ENCODE measurements around the gene PHLDA1.
"Not testable (repeated sequence)": the region's sequence is repeated elsewhere in the genome, so short reads cannot be mapped to it uniquely, and the experiment has no call there.

PHLDA1 gene

DNA sequence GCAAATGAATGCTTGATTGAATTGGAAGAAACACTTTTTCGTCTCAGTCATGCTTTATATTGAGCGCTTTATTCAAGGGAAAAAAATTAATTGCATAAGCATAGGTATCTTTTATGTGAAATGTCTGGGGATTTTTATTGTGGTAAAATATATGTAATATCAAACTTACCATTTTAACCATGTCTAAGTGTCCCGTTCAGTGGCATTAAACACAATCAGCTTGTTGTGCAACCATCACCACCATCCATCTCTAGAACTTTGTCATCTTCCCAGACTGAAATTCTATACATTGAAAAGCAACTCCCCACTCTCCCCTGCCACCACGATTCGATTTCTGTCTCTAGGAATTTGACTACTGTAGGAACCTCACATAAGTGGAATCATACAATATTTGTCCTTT lies 39.8 kb downstream of the PHLDA1 start:
- in situ Hi-C loops (cut with MboI; ENCODE audit: low sequenced_read_pairs), result no loop called here

DNA sequence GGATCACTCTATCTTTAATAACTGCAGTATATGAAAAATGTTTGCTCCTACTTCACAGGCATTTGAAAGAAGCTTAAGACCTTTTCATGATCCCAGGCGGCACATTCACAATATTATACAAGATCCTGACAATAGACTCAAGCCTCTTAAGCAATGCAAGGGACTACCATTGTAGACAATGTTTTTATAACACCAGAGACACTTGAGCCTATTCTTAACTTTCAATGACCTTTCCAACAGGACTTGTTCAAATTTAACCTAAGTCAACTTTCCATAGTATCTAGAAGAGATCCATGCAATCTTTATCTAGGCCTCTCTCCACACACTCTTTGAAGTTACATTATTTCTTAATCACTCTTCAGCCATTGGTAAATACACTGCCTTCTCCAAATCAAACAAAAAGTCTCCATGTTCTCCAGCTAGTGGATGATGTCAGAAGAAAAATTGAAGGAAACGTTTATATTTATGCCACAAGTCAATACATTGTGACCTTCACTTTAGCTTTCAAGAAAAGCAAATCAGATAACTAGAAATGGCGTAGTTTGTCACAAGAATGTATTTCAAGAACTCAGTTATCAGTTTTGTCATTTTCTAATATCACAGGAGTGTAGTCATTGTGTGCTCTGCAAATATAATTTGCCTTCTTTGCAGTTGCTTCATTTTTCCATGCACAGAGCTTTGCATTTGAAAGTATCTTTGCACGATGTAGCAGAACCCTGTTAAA lies 41.2 kb downstream of the PHLDA1 start:
- in situ Hi-C loops (cut with MboI; ENCODE audit: low sequenced_read_pairs), result no loop called here

DNA sequence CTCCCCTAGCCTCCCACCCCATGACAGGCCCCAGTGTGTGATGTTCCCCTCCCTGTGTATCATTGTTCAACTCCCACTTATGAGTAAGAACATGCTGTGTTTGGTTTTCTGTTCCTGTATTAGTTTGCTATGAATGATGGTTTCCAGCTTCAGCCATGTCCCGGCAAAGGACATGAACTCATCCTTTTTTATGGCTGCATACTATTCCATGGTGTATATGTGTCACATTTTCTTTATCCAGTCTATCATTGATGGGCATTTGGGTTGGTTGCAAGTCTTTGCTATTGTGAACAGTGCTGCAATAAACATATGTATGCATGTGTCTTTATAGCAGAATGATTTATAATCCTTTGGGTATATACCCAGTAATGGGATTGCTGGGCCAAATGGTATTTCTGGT lies 43.9 kb downstream of the PHLDA1 start:
- in situ Hi-C loops (cut with MboI; ENCODE audit: low sequenced_read_pairs), result not testable (repeated sequence)

DNA sequence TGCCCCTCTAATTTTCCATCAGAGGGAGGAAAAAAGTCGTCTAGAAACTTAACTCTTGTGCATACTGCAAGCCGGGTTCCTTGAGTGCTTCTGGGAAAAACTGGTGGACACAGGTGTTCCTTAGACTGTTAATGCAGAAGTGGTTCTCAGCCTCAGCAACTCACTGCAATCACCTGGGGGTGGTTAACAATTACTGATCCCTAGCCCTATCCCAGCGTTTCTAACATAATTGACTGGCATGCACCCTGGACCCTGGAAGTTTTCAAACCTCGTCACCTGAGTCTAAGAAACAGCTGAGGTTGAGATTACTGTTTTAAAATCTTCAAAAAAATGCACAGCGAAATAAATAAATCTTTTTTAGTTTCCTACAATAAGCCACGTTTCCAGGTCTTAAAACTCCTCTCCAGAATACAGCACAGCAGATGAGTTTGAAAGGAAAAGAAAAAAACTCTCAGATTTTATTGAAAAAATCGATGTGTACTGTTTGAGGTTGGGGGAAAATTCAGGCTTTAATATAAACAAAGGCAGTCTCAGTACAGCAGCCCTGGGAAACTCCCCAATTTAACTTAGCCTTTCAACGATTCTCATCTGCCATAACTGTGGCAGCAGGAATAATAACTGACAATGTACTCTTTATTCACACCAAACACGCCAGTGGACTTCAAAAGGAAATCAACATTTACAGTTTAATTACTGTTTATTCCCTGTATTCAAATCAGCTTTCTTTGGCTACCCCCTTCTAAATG lies 45.4 kb downstream of the PHLDA1 start:
- in situ Hi-C loops (cut with MboI; ENCODE audit: low sequenced_read_pairs), result no loop called here

DNA sequence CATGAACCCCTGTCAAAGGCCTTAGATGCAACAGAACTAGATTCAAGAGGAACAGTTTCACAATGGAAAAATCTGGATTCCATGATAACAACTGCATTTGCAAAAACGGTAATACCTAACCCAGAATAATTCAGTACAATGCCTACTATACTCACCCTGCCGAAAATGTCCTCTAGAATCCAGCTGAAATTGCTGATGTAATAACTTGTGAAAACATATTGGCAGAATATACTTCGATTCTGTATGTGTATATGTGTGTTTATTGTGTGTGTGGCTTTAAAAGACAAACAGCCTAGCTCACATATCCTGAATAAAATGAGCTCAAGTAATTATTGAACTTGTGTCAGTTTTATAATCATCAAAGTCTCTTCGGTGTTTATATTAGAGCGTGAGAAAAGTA lies 46.0 kb downstream of the PHLDA1 start:
- in situ Hi-C loops (cut with MboI; ENCODE audit: low sequenced_read_pairs), result no loop called here

DNA sequence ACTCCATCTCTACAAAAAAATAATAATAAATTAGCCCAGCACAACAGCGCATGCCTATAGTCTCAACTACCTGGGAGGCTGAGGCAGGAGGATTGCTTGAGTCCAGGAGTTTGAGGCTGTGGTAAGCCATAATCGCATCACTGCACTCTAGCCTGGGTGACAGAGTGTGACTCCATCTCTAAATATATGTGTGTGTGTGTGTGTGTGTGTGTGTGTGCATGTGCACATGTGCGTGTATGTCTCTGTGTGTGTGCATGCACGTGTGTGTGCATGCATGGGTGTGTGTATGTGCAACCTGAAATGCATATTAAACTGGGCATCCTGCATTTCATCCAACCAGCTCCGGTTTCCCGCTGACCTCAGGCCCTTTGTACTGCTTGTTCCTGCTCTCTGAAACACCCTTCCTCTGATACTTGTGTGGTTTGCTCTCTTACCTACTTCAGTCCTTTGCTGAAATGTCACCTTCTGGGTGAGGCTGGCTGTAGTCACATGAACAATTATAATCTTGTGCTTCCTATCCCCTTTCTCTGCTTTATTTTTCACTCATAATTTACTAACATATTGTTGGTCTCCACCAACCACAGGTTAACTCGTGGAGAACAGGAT lies 46.9 kb downstream of the PHLDA1 start:
- in situ Hi-C loops (cut with MboI; ENCODE audit: low sequenced_read_pairs), result no loop called here

DNA sequence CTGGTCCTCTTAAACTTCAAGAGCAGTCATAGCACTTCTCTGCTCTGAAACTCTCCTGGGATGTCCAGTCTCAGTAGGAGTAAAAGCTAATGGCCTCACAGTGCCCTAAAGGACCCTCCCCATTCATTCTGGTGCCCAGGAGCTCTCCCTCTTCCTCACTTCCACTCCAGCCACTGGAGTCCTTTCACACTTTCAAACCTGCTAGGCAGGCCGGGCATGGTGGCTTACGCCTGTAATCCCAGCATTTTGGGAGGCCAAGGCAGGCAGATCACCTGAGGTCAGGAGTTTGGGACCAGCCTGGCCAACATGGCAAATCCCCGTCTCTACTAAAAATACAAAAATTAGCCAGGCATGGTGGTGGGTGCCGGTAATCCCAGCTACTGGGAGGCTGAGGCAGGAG lies 47.7 kb downstream of the PHLDA1 start:
- in situ Hi-C loops (cut with MboI; ENCODE audit: low sequenced_read_pairs), result not testable (repeated sequence)

DNA sequence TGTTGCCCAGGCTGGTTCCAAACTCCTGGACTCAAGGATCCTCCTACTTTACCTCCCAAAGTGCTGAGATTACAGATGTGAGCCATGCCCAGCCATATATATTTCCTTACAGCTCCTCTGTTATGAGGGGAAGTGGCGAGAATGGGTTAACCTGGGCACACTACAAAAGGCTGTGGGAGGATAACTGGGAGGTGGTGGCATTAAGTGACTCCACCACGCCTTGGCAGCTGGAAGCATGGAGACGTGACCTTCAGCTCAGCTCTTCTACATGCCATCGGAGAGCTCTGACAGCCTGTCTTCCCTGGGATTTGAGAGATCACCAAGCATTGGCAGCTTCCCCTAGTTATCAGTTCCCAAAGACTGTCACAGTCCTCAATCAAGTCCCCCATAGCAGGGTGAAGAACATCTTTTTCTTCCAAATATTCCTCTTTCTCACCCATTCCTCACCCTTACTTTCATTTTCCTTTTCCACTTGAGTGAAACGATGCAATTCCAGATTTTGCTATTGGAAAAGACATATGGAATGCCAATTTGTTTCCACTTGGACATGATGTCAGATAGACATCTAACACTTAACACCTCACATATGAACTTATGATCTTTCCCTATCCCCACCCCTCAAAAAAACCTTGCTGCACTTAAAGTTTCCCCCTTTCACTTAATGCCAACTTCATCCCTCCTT lies 48.5 kb downstream of the PHLDA1 start:
- in situ Hi-C loops (cut with MboI; ENCODE audit: low sequenced_read_pairs), result no loop called here

DNA sequence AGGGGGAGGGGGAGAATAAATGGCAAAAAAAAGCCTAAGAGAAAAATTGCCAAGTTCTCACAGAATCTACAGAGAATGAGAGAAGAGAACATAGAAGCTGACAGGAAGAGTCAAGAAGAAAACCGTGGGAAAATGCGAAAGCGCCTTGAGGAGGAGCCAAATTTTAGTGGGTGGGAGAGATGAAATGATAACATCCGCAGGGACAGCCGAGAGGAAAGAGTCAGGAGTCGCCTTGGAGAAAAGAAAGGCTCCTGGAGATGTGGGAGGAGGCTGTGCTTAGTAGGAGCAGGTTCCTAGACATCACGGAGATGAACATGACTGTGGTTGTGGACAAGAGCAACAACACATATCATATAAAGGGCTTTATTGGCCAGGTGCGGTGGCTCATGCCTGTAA lies 49.4 kb downstream of the PHLDA1 start:
- in situ Hi-C loops (cut with MboI; ENCODE audit: low sequenced_read_pairs), result no loop called here

DNA sequence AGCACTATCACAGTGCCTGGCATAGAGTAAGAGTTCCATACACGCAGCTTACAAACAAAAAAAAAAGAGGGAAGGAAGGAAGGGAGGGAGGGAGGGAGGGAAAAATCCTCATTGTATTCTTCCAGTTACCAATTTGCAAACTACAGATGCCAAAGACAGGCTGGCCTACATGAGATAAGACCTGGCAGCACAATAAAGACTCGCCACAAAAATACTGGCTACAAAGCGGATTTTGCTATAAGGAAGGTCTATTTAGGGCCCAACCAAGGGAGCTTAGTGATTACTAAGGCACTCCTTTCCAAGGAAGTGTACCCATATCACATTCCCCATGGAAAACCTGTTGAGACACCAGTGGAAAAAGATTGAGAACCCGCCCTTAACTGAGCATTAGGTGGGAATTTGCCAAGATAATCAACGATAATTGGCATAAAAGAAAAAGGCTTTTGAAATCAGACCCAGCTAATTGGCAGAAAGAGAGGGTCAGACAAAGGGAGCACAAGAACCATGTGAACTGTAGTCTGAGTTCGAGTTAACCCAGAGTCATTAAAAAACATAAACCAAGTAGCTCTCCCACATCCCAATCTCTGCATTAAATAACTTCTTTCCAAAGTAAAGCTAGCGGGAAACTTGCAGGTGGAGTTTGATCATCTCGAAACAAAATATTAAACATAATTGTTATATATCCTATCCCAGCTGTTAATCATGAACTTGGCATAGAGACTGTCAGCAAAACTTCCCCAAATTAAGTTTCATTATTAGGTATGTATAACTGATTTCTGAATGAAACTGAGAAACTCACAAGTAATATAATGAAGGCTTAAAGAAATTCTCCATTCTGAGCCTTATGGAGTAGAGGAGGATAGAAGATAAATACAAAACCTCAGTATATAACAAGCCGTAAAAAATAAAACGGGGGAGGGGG lies 50.1 kb downstream of the PHLDA1 start:
- in situ Hi-C loops (cut with MboI; ENCODE audit: low sequenced_read_pairs), result no loop called here

DNA sequence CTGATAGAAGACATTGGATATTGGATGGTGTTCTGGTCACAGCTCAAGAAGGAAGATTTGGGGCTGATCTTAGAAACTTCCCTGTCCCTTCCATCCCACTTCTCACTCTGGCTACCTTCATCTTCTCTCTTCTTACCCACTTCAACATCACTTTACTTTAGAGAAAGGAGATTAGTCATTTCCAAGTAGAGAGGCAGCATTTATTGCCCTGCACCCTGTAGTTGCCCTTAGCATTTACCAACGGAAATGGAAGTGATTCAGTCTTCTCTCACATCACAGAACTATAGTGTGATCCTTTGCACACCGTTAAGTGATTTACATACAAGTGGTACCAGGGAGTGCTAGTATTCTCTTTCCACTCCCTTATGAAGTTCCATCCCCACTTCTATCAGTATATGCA lies 52.4 kb downstream of the PHLDA1 start:
- in situ Hi-C loops (cut with MboI; ENCODE audit: low sequenced_read_pairs), result no loop called here

DNA sequence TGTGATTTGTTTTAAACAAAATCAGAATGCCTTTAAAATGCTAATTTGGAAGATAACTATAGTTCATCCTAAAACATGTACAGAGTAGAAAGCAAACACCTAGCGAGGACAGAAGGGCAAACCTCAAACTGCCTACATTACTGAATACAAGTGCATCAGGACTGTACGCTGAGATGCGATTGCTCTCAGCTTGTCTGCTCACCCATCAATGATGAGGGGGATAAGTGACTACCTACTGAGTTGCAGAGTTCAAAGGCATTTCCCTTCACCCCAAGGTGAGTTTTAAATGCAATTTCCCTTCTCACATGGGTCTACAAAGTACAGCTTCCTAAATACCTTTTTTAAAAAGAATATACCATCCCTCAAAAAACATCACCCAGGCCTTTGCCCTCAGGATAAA lies 52.9 kb downstream of the PHLDA1 start:
- in situ Hi-C loops (cut with MboI; ENCODE audit: low sequenced_read_pairs), result no loop called here

DNA sequence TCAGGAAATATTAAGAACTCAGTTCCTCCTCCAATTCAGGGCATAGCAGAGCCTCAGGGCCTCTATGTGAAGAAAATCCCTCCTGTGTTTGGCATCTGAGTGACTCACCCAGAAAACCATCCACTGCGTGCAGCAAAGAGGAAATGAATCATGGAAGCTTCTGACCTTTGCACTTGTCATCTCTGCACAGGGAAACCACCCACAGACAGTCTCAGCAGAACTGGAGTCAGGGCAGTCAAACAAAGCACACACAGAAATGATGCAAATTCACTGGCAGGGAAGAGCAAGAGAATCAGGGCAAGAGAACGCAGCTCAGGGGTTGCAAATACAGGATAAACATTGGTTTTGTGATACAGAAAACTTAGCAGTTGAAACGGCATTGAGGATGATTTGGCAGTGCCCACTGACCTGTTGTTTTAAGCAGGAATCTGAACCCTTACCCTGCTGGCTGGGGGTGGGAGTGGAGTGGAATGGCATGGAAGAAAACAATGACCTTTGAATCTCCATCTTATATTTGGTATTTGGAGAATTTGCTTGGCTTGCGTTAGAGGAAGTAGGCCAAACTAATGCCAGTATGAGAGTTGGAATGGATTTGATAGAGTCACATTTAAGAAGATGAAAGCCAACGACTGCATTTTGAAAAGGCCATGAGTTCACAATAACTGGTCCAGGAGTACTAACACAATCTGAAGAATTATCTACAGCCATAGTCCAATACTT lies 53.5 kb downstream of the PHLDA1 start:
- in situ Hi-C loops (cut with MboI; ENCODE audit: low sequenced_read_pairs), result no loop called here

DNA sequence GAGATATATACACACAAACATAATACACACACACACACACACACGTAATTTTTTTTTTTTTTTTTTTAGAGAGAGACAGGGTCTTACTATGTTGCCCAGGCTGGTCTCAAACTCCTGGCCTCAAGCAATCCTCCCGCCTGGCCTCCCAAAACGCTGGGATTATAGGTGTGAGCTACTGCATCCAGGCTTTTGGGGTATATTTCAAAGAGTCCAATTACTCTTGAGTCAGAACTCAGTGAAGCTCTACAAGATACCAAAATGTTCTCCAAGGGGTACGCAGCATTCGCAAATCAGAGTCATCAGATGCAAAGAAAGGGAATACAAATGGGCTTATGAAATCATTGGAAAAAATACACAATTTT lies 54.0 kb downstream of the PHLDA1 start:
- in situ Hi-C loops (cut with MboI; ENCODE audit: low sequenced_read_pairs), result no loop called here

DNA sequence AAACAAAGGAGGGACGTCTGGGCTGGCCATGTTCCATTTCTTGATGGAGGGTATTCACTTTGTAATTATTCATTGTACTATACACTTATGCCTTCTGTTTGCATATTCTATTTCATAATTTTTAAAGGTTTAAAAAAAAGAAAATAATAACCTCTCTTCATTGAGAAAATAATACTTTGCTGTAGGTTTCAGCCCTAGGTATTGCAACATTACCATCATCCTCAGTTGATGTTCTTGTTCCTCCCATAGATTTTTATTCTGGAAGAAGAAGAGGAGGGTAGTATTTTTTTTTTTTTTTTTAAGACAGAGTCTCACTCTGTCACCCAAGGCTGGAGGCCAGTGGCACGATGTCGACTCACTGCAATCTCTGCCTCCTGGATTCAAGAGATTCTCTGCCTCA lies 54.7 kb downstream of the PHLDA1 start:
- in situ Hi-C loops (cut with MboI; ENCODE audit: low sequenced_read_pairs), result no loop called here

DNA sequence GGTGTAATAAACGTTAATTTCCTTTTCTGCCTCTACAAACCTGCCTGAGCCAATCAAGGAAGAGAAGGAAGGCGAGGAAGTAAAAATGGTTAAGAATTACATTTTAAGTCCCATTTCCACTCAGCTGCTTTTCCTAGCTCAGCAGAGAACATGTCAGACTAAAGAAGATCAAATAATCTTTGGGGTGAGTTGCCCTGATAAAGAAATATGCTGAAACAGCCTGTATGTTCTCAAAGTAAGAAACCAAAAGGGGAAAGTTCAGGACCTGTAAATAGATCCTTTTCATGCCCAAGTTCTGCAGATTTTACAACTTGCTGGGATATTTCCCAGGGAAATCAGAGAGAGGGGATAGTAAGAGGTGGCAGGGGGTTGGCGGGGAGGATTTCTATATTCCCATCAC lies 55.5 kb downstream of the PHLDA1 start:
- in situ Hi-C loops (cut with MboI; ENCODE audit: low sequenced_read_pairs), result no loop called here

DNA sequence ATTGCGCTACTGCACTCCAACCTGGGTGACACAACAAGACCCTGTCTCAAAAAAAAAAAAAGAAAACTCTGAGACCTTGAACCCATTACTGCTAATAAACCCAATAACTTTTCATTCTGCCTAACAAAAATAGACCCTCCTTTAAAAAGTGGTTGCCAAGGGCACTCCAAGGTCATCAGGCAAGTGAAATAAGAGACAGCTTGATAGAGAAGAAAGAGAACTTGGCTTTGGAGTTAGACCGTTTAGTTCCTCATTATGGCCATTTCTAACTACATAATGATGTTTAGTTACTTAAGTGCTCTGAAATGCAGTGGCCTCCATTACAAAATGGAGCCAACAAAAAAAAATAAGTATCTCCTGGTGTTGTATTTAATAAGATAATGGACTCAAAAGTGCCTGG lies 55.9 kb downstream of the PHLDA1 start:
- in situ Hi-C loops (cut with MboI; ENCODE audit: low sequenced_read_pairs), result no loop called here

Data from HL-60/S4 (cell line).